ENCODE data around the gene RBM22.

DNA sequence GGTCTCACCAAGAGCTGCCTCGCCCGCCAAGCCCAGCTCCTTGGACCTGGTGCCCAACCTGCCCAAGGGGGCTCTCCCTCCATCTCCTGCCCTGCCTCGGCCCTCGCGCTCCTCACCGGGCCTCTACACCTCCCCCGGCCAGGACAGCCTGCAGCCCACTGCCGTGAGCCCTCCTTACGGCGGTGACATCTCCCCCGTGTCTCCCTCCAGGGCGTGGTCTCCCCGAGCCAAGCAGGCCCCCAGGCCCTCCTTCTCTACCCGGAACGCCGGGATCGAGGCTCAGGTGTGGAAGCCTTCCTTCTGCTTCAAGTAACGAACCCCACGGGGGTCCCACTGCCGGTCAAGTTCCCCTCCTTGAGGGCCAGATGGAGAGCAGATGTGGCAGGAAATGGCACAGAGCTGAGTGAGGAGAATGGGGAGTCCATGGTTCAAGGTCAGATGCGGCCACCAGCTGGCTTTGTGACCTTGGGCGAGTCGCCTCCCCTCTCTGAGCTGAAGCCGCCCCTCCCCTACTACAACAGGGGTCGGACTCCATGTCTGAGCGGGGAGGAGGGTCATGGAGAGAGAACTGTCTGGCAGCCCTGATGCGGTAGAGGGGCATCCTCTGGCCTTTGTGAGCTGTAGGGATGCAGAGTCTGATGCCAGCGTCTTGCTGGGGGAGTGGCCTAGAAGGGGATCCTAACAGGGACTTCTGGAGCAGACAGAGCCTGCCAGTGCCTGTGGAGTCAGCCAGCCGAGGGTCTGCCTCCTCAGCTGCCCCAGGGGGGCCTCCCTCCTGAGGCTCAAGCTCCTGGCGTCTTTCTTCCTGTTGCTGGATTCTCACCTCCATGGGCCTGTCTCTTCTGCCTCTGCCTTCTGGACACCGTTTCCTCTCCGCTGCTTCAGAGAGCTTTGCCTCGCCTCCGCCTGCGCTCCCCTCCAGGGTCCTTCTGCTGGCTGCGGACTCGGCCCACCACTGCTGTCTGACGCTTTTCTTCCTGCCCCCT lies 50.5 kb downstream of the RBM22 start:
- TF ChIP-seq POLR2AphosphoS5 (IDR thresholded peaks at IDR 0.05) (no peak), TAF1 (IDR thresholded peaks at IDR 0.05; ENCODE audit: low read depth) (no peak), EP300 (conservative IDR thresholded peaks at IDR 0.05; ENCODE audit: poor library complexity, severe bottlenecking) (no peak), EZH2 (IDR thresholded peaks at IDR 0.05; ENCODE audit: borderline replicate concordance, insufficient read depth, low read length, poor library complexity, severe bottlenecking) (no peak), MXI1 (conservative IDR thresholded peaks at IDR 0.05; ENCODE audit: poor library complexity, severe bottlenecking) (no peak)
- TF ChIP-seq, protein P1, sequence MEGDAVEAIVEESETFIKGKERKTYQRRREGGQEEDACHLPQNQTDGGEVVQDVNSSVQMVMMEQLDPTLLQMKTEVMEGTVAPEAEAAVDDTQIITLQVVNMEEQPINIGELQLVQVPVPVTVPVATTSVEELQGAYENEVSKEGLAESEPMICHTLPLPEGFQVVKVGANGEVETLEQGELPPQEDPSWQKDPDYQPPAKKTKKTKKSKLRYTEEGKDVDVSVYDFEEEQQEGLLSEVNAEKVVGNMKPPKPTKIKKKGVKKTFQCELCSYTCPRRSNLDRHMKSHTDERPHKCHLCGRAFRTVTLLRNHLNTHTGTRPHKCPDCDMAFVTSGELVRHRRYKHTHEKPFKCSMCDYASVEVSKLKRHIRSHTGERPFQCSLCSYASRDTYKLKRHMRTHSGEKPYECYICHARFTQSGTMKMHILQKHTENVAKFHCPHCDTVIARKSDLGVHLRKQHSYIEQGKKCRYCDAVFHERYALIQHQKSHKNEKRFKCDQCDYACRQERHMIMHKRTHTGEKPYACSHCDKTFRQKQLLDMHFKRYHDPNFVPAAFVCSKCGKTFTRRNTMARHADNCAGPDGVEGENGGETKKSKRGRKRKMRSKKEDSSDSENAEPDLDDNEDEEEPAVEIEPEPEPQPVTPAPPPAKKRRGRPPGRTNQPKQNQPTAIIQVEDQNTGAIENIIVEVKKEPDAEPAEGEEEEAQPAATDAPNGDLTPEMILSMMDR (IDR thresholded peaks at IDR 0.05; ENCODE audit: poor library complexity, severe bottlenecking) = no peak
- TF ChIP-seq, protein P2, sequence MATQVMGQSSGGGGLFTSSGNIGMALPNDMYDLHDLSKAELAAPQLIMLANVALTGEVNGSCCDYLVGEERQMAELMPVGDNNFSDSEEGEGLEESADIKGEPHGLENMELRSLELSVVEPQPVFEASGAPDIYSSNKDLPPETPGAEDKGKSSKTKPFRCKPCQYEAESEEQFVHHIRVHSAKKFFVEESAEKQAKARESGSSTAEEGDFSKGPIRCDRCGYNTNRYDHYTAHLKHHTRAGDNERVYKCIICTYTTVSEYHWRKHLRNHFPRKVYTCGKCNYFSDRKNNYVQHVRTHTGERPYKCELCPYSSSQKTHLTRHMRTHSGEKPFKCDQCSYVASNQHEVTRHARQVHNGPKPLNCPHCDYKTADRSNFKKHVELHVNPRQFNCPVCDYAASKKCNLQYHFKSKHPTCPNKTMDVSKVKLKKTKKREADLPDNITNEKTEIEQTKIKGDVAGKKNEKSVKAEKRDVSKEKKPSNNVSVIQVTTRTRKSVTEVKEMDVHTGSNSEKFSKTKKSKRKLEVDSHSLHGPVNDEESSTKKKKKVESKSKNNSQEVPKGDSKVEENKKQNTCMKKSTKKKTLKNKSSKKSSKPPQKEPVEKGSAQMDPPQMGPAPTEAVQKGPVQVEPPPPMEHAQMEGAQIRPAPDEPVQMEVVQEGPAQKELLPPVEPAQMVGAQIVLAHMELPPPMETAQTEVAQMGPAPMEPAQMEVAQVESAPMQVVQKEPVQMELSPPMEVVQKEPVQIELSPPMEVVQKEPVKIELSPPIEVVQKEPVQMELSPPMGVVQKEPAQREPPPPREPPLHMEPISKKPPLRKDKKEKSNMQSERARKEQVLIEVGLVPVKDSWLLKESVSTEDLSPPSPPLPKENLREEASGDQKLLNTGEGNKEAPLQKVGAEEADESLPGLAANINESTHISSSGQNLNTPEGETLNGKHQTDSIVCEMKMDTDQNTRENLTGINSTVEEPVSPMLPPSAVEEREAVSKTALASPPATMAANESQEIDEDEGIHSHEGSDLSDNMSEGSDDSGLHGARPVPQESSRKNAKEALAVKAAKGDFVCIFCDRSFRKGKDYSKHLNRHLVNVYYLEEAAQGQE (IDR thresholded peaks at IDR 0.05; ENCODE audit: borderline replicate concordance) = no peak

Data from neural cell (in vitro differentiated cells).